Activated CD8-positive, alpha-beta memory T cell treated with anti-CD3 and anti-CD28 coated beads for 1 hour (primary cell): Measurements from ENCODE around the gene MTCL1.

Experiments
- DNase-seq, 2 donors: peaks; one replicate each; pipeline ENCODE4 v3.0.0-alpha.2; 2020; ENCODE audit warnings: low read depth in 1 of 2; ENCODE audit errors: extremely low read depth in 1 of 2

MTCL1 gene

DNA sequence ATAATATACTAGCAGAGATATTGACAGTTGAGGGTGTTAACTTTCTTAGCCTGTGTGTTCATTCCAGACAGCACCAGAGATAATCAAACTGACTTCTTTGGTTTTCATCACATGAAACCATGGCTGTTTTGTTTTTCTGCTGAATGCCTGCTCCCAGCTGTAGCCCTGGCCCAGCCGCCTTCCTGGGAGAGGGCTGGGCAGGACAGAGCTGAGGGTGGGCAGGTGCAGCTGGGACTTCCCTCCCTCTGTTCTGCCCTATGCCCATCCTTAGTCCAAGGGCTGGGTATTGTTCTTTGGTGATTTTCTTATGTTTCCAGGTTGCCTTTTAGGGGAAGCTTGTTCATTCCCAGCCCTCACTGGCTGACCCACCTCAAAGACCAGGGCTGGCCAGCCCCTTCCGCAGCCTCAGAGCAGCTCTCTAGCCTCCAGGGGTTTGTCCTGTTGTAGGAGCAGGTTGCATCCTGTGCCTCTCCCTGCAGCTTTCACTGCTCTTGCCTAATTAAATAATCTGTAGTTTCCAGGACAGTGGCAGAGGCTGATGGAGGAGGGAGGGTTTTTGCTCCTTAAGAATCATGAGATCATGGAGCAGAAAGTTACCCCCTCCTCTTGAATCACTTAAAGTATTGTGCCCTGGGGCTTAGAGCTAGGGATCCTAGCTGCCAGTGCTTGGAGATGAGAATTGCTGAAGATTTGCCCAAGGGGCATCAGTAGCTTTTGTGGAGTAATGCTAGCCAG, 61.4 kb downstream of the MTCL1 start:
- DNase-seq: no peak

DNA sequence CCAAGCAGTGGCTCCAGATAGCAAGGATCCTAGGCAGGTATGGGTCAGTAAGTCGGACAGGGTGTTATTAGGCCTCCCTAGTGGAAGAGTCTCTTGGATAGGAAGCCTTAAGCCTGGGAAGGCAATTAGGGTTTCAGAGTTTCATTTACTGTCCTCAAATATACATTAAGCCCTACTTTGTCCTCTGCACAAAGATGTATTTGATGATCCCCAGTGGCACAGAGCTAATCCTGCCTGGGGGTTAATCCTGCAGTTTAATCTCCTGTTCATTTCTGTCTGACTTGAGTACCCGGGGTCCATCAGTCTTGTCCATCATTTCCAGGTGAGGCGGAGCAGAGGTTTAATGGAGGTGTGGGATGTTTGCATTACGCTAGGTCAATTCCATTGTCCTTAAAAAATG, 62.0 kb downstream of the MTCL1 start:
- DNase-seq: no peak

DNA sequence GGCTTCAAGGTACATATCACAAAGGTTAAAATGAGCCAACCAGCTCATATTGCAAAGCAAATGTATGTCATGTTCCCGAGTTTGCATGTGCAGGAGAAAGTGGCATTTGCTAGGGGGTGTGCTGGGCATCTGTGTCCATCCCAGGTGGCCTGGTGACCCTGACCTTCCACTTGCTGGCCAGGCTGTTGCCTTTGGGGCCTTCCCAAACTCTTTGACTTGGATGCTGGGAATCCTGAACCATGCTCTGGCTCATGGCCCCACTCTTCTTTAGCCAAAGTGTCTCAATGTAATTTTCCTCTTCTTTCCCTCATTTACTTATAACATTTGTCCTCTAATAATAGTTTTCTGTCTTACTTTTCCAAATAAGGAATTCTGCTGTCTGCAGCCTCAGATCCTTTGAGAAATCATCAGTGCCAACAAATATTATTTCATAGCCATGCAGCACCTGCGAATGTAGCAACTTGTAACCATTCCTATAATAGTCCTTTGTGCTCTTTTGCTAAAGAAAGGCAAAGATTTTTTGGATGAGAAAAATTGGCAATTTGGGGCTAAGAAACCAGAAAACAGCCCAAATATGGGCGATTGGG, 64.2 kb downstream of the MTCL1 start:
- DNase-seq: no peak

DNA sequence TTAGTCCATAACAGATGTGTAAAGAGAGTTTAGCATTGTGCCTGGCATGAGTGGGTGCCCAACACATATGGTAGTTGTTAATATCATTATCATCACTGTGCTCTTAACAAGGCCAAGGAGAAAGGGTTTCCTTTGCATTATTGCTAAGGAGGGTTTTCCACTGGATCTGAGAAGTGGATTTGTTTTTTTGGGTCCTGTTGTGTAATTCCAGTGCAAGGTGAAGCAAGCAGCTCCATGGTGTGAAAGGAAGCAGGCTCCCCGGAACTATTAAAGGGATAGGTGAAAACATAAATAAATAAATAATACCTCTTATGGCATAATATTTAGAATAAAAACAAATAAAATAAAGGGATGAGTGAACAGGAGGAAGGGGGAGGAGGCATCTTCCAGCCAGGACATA, 65.3 kb downstream of the MTCL1 start:
- DNase-seq: no peak

DNA sequence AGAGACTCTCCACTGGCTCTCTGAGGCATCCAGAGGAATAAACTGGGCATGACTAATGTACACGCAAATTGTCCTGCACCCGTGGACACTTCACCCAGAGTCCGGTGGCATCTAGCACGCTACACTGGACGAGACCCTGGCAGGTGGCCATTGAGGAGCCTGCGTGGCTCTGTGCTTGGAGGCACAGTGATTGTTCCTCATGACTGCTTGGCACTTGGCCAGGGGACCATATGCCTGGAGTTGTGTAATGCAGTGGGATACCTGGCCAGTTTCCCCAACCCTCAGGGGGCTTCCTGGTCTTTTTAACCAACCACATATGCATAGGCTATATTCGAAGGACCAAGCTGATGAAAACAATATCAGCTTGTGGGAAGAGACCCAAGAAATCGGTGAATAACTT, 66.6 kb downstream of the MTCL1 start:
- no peak for DNase-seq

DNA sequence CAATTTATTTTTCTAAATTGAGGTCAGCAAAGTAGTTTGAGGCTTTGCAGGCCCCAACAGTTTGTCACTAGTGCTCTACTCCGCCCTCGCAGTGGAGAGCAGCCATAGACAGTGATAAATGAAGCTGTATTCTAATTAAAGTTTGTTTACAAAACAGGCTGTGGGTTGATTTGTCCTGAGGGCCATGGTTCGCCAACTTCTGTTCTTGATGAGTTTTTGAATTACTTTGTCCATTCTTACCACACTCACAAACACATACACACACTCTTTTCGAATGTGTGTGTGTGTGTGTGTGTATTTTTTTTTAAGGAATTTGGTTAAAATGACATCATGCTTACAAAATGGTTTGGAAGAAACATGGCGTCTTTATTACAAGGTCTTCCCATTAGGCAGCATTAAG, 68.6 kb downstream of the MTCL1 start:
- no peak for DNase-seq

DNA sequence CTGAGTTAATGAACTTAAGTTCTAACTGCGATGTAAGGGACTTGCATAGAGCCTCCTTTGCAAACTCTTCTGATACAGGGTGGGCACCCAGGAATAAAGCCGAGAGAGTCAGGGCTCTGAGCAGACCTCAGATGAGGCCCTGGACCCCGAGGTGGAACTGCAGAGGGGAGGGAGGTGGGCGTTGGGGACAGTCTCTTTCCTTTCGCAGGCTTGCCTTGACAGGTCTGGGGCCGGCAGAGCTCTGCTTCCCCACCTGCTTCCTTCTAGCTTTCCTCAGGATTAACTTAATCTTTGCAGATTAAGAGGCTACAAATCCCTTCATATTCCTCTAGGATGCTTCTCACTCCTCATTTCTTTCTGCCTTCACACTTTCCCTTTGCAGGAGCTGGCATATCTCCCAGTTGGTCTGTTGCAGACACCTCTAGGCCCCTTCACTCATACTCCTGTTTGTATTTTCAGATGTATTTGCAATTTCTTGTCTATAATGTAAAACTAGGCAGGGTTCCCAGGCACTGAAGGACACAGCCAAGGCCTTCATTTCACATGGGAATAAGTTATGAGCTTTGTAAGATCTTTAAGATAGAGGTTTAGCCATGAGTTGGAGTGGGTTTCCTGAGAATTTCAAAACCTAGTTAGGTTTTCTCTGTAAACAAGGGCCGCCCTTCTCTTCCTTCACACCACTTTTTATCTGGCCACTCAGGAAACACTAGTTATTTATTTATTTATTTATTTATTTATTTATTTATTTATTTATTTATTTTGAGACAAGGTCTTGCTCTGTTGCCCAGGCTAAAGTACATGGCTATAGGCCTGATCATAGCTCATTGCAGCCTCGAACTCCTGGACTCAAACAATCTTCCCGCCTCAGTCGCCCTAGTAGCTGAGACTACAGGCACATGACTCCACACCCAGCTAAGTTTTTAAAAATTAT, 70.9 kb downstream of the MTCL1 start:
- DNase-seq: no peak

DNA sequence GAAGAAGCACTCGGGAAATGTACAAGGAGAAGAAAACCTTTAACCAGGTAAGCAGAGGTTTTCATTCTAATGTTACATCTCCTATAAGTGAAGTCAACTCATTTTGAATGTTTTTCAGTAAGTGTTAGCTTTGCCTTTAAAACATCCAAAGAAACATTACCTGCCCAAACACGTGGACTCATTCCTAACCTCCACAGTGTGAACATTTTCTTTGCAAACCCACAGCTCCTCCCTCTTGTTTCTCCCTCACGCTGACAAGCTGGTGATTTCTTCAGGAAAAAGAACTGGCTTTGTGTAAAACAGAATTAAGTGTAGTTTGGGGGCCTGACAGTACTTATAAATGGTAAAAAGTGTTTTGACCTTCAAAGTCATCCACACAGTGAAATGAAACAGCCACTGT, 72.5 kb downstream of the MTCL1 start:
- DNase-seq: no peak

DNA sequence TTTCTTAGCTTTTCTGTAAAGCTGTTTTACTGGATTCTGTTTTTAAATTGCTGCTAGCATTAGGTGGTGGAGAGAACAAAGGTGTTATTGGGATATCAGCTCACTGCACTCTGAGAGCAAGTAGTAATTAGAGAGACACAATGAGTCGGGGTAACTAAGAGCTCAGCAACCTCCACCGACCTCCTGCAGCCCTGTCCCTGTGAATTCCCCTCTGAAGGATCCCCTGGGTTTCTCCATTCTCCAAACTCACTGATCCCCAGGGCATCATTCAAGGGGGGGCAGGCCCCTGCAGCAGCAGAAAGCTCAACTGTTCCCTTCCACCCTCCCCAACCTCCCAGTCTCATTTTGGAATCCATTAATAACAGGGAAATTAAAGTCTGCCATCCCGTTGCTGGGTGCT, 73.0 kb downstream of the MTCL1 start:
- no peak for DNase-seq

DNA sequence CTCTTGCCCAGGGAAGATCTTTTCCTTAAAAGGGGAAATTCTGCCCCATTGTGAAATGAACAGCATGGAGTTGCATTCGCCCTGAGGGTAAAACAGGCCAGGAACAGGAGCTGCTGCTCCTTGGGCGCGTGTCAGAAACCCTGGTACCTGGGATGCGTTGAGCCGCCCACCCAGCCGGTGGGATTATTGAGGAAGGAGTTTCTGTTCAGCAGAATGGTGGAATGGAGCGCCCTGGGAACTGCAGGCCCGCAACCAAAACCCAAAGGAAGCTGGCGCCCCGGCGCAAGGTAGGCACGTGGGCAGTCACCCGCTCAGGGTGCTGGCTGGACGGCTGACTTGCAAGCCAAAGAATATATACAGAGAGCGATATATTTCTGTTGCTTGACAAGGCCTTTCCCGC, 73.5 kb downstream of the MTCL1 start:
- no peak for DNase-seq

DNA sequence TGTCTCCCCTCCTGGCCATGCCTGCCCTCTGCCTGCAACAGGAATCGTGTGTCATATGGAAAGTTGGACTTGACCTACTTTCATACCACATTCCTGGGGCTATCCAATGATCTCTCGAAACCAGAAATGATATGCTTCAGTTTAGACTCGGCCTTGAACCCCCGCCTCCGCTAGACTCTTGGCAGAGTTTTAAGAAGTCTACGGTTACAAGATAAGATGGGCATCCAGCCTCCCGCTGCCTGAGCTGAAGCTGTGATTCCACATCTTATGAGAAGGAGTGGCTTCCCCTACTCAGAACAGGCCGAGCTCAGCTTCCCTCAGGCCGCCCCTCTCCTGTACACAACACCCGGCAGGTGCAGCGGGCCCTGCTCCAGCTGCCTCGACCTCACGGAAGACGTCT, 73.9 kb downstream of the MTCL1 start:
- no peak for DNase-seq

DNA sequence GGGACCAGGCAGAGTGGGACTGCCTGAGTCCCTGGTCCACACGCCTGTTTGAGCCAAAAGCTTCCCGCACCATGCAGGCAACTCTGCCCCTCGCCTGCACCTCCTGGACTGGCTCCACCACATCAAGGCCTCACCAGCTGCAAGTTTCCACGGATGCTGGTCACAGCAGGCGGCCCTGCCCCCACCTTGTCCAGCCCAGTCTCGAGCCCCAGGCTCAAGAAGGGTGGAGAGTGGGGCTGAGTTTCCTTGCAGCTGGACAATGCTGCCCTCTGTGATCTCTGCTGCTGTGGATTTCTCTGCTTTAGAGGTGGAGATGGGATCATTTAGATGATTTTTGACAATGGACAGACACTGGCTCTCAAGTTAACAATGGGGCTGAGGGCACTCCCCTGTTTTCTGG, 74.9 kb downstream of the MTCL1 start:
- no peak for DNase-seq

DNA sequence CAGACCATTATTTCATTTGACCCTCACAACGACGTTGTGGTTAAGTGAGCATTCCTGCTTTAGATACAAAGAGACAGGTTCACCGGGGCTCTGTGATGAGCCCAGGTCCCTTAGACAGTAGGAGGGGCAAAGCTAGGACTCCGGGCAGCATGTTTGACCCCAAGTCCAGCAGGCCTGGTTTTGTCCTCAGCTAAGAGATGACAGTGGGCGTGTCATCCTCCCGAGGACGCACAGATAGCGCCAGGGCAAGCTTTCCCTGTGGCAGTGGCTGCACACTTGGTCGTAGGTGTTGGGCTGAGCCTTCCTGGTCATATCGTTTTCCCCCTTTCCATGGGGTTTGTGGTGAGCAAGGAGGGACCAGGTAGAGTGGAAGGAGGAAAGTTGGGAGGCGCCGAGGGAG, 76.3 kb downstream of the MTCL1 start:
- no peak for DNase-seq

DNA sequence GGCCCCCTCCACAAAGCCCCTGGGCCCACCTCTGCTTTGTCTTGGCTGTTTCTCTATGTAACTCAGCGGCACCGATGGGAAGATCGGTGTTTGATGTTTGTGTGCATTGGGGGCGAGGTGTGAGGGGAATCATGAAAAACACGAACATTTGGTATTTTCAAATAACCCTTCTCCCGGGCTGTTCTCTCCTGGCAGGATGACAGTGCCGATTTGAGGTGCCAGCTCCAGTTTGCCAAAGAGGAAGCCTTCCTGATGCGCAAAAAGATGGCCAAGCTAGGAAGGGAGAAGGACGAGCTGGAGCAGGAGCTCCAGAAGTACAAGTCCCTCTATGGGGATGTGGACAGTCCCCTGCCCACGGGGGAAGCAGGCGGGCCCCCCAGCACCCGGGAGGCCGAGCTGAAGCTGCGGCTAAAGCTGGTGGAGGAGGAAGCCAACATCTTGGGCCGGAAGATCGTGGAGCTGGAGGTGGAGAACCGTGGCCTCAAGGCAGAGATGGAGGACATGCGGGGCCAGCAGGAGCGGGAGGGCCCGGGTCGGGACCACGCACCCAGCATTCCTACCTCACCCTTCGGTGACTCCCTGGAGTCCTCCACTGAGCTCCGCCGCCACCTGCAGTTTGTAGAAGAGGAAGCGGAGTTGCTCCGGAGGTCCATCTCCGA, 78.1 kb downstream of the MTCL1 start:
- DNase-seq: no peak

DNA sequence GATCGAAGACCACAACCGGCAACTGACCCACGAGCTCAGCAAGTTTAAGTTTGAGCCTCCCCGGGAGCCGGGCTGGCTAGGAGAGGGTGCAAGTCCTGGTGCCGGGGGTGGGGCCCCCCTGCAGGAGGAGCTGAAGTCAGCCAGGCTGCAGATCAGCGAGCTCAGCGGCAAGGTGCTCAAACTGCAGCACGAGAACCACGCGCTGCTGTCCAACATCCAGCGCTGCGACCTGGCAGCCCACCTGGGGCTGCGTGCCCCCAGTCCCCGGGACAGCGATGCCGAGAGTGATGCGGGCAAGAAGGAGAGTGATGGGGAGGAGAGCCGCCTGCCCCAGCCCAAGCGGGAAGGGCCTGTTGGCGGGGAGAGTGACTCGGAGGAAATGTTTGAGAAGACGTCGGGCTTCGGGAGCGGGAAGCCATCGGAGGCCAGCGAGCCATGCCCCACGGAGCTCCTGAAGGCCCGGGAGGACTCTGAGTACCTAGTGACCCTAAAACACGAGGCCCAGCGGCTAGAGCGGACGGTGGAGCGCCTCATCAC, 78.7 kb downstream of the MTCL1 start:
- no peak for DNase-seq

DNA sequence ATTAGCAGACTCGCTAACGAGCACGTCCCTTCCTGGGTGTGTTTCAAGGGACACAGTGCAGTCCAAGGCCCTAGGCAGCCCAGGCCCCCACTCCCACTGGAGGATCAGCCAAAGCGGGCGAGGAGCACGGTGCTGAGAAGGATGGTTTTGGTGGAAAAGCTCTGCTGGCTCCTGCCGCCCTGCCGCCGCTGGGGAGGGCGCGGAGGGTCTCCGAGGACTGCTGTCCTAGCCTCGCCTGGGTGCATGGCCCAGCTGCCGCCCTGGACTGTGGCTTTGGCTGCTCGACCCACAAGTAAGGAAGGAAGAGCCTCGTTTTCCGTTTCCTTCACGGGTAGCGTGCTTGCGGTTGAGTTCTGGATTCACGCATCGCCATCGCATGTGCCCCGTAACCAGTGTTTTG, 79.9 kb downstream of the MTCL1 start:
- DNase-seq: no peak

DNA sequence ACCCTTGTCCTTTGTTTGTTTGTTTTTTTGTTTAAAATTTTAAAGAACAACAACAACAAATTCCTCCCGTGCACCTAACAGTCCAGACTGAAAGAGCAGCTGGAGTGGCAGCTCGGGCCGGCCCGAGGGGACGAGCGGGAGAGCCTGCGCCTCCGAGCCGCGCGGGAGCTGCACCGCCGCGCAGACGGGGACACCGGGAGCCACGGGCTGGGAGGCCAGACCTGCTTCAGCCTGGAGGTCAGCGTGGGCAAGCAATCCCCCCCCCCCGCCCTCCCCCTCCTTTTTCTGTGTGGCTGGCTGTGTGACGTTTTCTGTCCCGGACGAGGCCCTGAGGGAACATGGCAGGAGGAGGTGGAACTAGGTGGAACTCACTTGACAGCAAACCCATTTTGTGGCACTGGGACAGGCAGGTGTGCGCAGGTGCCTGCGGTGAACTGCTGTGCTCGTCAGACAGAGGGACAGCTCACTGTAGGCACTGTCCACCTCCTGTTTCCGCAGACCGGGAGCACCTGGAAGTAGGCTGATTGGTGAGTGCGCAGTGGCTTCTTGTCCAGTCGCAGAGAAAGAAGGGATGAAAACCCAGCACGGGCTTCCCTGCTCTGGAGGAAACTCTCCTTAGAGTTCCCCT, 80.6 kb downstream of the MTCL1 start:
- DNase-seq: no peak

DNA sequence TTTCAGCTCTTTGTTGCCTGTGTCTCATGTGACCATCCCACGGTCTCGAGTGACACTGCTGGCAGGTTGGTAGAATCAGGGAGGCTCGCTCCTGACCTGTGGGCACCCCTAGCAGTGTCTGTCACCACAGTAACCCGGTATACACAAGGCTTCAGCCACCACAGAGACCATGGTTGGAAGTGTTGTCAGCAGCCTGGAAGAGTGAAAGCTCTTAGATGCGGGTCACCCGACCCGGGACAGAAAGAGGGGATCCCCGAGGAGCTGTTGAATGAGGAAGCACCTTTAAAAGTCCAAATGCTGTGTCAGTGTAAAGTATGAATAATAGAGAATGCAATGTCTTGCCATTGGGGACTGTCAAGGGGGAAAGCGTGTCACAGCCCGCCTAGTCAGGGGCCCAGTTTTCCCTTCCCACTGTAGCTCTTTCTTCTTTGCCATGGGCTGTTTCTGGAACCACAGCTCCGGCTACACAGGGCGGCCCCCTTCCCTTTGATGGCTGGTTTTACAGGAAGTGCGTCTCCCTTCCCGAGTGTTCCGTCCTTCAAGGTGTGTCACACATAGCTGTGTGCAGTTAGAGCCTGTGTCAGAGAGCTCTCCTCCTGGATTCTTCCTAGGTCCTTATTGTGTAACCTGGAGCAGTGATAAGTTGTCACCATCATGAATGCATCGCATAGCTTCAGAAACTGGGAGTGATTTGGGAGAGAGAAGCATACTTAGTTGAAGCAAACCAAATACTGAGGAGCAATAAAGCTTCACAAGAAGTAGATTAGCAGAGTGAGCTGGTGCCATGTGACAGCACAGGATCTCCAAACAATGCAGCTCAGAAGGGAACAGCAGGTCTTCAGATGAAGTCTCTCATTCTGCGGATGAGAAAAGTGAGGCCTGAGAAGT, 81.4 kb downstream of the MTCL1 start:
- DNase-seq: no peak

DNA sequence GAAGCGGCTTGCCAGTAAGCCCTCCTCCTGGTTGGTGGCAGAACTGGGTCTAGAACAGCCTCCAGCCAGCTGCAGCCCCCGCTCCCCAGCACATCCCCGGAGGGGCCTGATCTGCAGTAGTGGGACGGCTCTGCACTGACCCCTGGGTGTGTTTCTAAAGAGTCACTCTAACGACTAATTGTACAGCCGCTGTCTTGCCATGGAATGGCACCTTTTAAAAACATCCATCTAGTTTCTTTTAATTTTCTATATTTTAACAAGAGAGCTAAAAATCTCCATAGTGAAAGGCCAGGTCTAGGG, 82.0 kb downstream of the MTCL1 start:
- no peak for DNase-seq

DNA sequence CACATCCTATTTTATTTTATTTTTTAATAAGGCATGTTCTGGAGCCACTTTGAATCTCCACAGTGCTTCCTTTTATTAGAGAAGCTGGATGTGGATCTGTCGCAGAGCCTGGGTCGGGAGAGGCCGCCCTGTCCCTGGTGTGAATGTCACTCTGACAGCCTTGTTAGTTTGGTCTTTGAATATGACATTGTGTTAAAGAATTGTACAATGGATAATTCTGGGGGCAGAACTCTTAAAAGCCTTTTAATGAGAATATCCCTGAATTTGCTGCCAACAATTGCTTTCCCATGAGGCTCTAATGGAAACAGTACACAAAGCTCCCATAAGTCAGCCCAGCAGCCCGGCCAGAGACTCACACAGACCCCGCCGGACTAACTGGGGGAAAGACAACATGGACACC, 82.4 kb downstream of the MTCL1 start:
- DNase-seq: no peak
